ENCODE measurements around the gene INPP1.

Gene INPP1

GRCh38 chr2:190319555-190320498 is 23.6 kb upstream of the INPP1 start, which contains the start of gene HIBCH:
HIBCH (minus strand) TSS chr2:190319826; CDS start chr2:190319750, 76 bp downstream.
- Histone ChIP-seq H2AFZ (ENCODE audit: low read depth, low read length) (peak within 1 kb of the TSS; percentile 75), H3K79me2 (ENCODE audit: low read length) (no peaks in the 10 kb centered on the region), H3K27ac (ENCODE audit: low read length) (peak within 1 kb of the TSS; percentile 27), H3K9me3 (ENCODE audit: insufficient read depth, low read length) (no peaks in the 10 kb centered on the region), H3K4me3 (ENCODE audit: low read length) (peak within 1 kb of the TSS; percentile 93), H3K9ac (ENCODE audit: low read length) (peak within 1 kb of the TSS; percentile 66), H3K36me3 (replicated peaks; ENCODE audit: low read depth, low read length) (no peaks in the 10 kb centered on the region), H3K4me2 (ENCODE audit: low read length) (peak within 1 kb of the TSS; percentile 87), H3K27me3 (ENCODE audit: low read depth, low read length) (no peaks in the 10 kb centered on the region), H4K20me1 (ENCODE audit: insufficient read depth, low read length) (no peaks in the 10 kb centered on the region), H3K4me1 (ENCODE audit: low read length) (peaks cover 27% of the 10 kb centered on the region)
- TF ChIP-seq CTCF (IDR thresholded peaks at IDR 0.05; ENCODE audit: low read depth, low read length) (peak; percentile 45), EZH2phosphoT487 (IDR thresholded peaks at IDR 0.05; ENCODE audit: low read depth) (no peak)

- peak overlapping the region; percentile 27; the same call in 1 of the 2 replicates for H3K27ac ChIP-seq (ENCODE audit: low read length)
Observed at GRCh38 chr2:190320696-190321095, 22.7 kb upstream of the INPP1 start.

GRCh38 chr2:190323406-190323805 is 20.0 kb upstream of the INPP1 start:
- no peak overlapping the region for H3K27ac ChIP-seq (ENCODE audit: low read length)
- H3K4me1 ChIP-seq (ENCODE audit: low read length) = peaks cover 17% of the 10 kb centered on the region
- no peak overlapping the region for H3K4me2 ChIP-seq (ENCODE audit: low read length)
- no peak overlapping the region for H2AFZ ChIP-seq (ENCODE audit: low read depth, low read length)
- H3K4me3 ChIP-seq (ENCODE audit: low read length) = no peak overlapping the region
- H3K27me3 ChIP-seq (ENCODE audit: low read depth, low read length) = no peaks in the 10 kb centered on the region
- no peaks in the 10 kb centered on the region for H3K79me2 ChIP-seq (ENCODE audit: low read length)
- H4K20me1 ChIP-seq (ENCODE audit: insufficient read depth, low read length) = no peaks in the 10 kb centered on the region
- H3K9ac ChIP-seq (ENCODE audit: low read length) = no peak overlapping the region
- TF ChIP-seq EZH2phosphoT487 (IDR thresholded peaks at IDR 0.05; ENCODE audit: low read depth) = no peak
- H3K9me3 ChIP-seq (ENCODE audit: insufficient read depth, low read length) = no peaks in the 10 kb centered on the region
- H3K36me3 ChIP-seq (replicated peaks; ENCODE audit: low read depth, low read length) = no peaks in the 10 kb centered on the region

More at GRCh38 chr2:190320696-190321095, 22.7 kb upstream of the INPP1 start:
- H3K9me3 ChIP-seq (ENCODE audit: insufficient read depth, low read length) = no peaks in the 10 kb centered on the region
- peak overlapping the region; percentile 93 for H3K4me3 ChIP-seq (ENCODE audit: low read length)
- H3K4me2 ChIP-seq (ENCODE audit: low read length) = peak overlapping the region; percentile 87
- H3K9ac ChIP-seq (ENCODE audit: low read length) = peak overlapping the region; percentile 66; the same call in 1 of the 2 replicates
- H2AFZ ChIP-seq (ENCODE audit: low read depth, low read length) = peak overlapping the region; percentile 75
- no peaks in the 10 kb centered on the region for H3K79me2 ChIP-seq (ENCODE audit: low read length)
- no peak for TF ChIP-seq CTCF (IDR thresholded peaks at IDR 0.05; ENCODE audit: low read depth, low read length)
- no peak for TF ChIP-seq EZH2phosphoT487 (IDR thresholded peaks at IDR 0.05; ENCODE audit: low read depth)
- no peaks in the 10 kb centered on the region for H4K20me1 ChIP-seq (ENCODE audit: insufficient read depth, low read length)
- H3K4me1 ChIP-seq (ENCODE audit: low read length) = peaks cover 20% of the 10 kb centered on the region
- no peaks in the 10 kb centered on the region for H3K36me3 ChIP-seq (replicated peaks; ENCODE audit: low read depth, low read length)
- no peaks in the 10 kb centered on the region for H3K27me3 ChIP-seq (ENCODE audit: low read depth, low read length)

GRCh38 chr2:190325588-190325987 is 17.8 kb upstream of the INPP1 start:
- no peaks in the 10 kb centered on the region for H3K36me3 ChIP-seq (replicated peaks; ENCODE audit: low read depth, low read length)
- H2AFZ ChIP-seq (ENCODE audit: low read depth, low read length) = no peak overlapping the region
- no peaks in the 10 kb centered on the region for H3K79me2 ChIP-seq (ENCODE audit: low read length)
- H3K27me3 ChIP-seq (ENCODE audit: low read depth, low read length) = no peaks in the 10 kb centered on the region
- H4K20me1 ChIP-seq (ENCODE audit: insufficient read depth, low read length) = no peaks in the 10 kb centered on the region
- peaks cover 7% of the 10 kb centered on the region for H3K4me1 ChIP-seq (ENCODE audit: low read length)
- no peak for TF ChIP-seq EZH2phosphoT487 (IDR thresholded peaks at IDR 0.05; ENCODE audit: low read depth)
- no peak for TF ChIP-seq CTCF (IDR thresholded peaks at IDR 0.05; ENCODE audit: low read depth, low read length)
- no peak overlapping the region for H3K9ac ChIP-seq (ENCODE audit: low read length)
- H3K4me2 ChIP-seq (ENCODE audit: low read length) = no peak overlapping the region
- no peak overlapping the region for H3K4me3 ChIP-seq (ENCODE audit: low read length)
- H3K9me3 ChIP-seq (ENCODE audit: insufficient read depth, low read length) = no peaks in the 10 kb centered on the region
- H3K27ac ChIP-seq (ENCODE audit: low read length) = no peak overlapping the region

All from OCI-LY3 (cell line).